ENCODE measurements around the gene LRP8.

Gene LRP8

GRCh38 chr1:53281133-53281532 is 46.7 kb downstream of the LRP8 start:
- DNase-seq (ENCODE audit: low spot score), result no peak

GRCh38 chr1:53280496-53280895 is 47.4 kb downstream of the LRP8 start:
- no peak for DNase-seq (ENCODE audit: low spot score)

GRCh38 chr1:53279296-53280200 is 48.3 kb downstream of the LRP8 start:
- DNase-seq (ENCODE audit: low spot score), result no peak

GRCh38 chr1:53278298-53278725 is 49.6 kb downstream of the LRP8 start:
- peak; percentile 43 for DNase-seq (ENCODE audit: low spot score)

GRCh38 chr1:53277326-53277725 is 50.5 kb downstream of the LRP8 start:
- no peak for DNase-seq (ENCODE audit: low spot score)

- DNase-seq (ENCODE audit: low spot score), result no peak
Observed at GRCh38 chr1:53276902-53277281, 51.0 kb downstream of the LRP8 start.

- no peak for DNase-seq (ENCODE audit: low spot score)
Observed at GRCh38 chr1:53276153-53276901, 51.5 kb downstream of the LRP8 start.

GRCh38 chr1:53275566-53275965 is 52.3 kb downstream of the LRP8 start:
- no peak for DNase-seq (ENCODE audit: low spot score)

- DNase-seq (ENCODE audit: low spot score), result no peak
Observed at GRCh38 chr1:53274541-53275185, 53.2 kb downstream of the LRP8 start.

- DNase-seq (ENCODE audit: low spot score), result no peak
Observed at GRCh38 chr1:53274026-53274425, 53.8 kb downstream of the LRP8 start.

GRCh38 chr1:53273526-53273925 is 54.3 kb downstream of the LRP8 start:
- no peak for DNase-seq (ENCODE audit: low spot score)

GRCh38 chr1:53272349-53272748 is 55.5 kb downstream of the LRP8 start:
- no peak for DNase-seq (ENCODE audit: low spot score)

GRCh38 chr1:53271446-53272090 is 56.3 kb downstream of the LRP8 start:
- no peak for DNase-seq (ENCODE audit: low spot score)

- DNase-seq (ENCODE audit: low spot score), result no peak
Observed at GRCh38 chr1:53270873-53271272, 57.0 kb downstream of the LRP8 start.

- DNase-seq (ENCODE audit: low spot score), result no peak
Observed at GRCh38 chr1:53270107-53270506, 57.8 kb downstream of the LRP8 start.

- no peak for DNase-seq (ENCODE audit: low spot score)
Observed at GRCh38 chr1:53267761-53268160, 60.1 kb downstream of the LRP8 start.

- DNase-seq (ENCODE audit: low spot score), result no peak
Observed at GRCh38 chr1:53266038-53266437, 61.8 kb downstream of the LRP8 start.

- no peak for DNase-seq (ENCODE audit: low spot score)
Observed at GRCh38 chr1:53265581-53265980, 62.3 kb downstream of the LRP8 start.

GRCh38 chr1:53264048-53264447 is 63.8 kb downstream of the LRP8 start:
- DNase-seq (ENCODE audit: low spot score), result no peak

GRCh38 chr1:53262000-53262399 is 65.9 kb downstream of the LRP8 start:
- DNase-seq (ENCODE audit: low spot score), result no peak

GRCh38 chr1:53260631-53261247 is 67.1 kb downstream of the LRP8 start:
- DNase-seq (ENCODE audit: low spot score), result no peak

- no peak for DNase-seq (ENCODE audit: low spot score)
Observed at GRCh38 chr1:53259932-53260331, 67.9 kb downstream of the LRP8 start.
